Heart left ventricle (tissue), 16 donors: Measurements from ENCODE around the gene PLSCR2. TPM values are rescaled to one million over a fixed set of nuclear protein-coding genes. Genes with fewer than 3 reads are reported as not detected.

Source experiments
- ATAC-seq, 4 donors: fragments of 200-7000 bp; cut with Tn5 transposase; one replicate each; pipeline ENCODE4 v1.9.1; 2020 to 2022; ENCODE audit warnings: moderate library complexity in 4 of 4, mild to moderate bottlenecking in 3 of 4, moderate number of reproducible peaks in 1 of 4
- DNase-seq, 5 donors: peaks; one replicate each; pipeline ENCODE4 v3.0.0-alpha.2; 2020
- H3K27ac ChIP-seq, 12 donors: fragments of 200-600 bp; sonication (generic) in 4 of 12; one replicate each; pipeline versions ENCODE4 v1.5.0 to v1.8.0; 2016 to 2022; ENCODE audit warnings: mild to moderate bottlenecking in 2 of 12
- H3K27me3 ChIP-seq, 9 donors: fragments of 200-600 bp; sonication (generic) in 2 of 9; one replicate each; pipeline versions ENCODE4 v1.5.1 to v1.8.0; 2016 to 2022; ENCODE audit warnings: mild to moderate bottlenecking in 3 of 9
- H3K36me3 ChIP-seq, 9 donors: fragments of 200-600 bp; sonication (generic) in 2 of 9; one replicate each; pipeline versions ENCODE4 v1.5.0 to v1.8.0; 2018 to 2022; ENCODE audit warnings: mild to moderate bottlenecking in 2 of 9
- H3K4me1 ChIP-seq, 12 donors: fragments of 200-600 bp; sonication (generic) in 4 of 12; one replicate each; pipeline versions ENCODE4 v1.5.0 to v1.8.0; 2016 to 2022; ENCODE audit warnings: mild to moderate bottlenecking in 3 of 12
- H3K4me3 ChIP-seq, 12 donors: fragments of 200-600 bp; sonication (generic) in 4 of 12; one replicate each; pipeline versions ENCODE4 v1.5.0 to v1.8.0; 2017 to 2022; ENCODE audit warnings: mild to moderate bottlenecking in 9 of 12, moderate library complexity in 4 of 12
- H3K9me3 ChIP-seq, 12 donors: fragments of 200-600 bp; sonication (generic) in 4 of 12; one replicate each; pipeline versions ENCODE4 v1.5.0 to v1.8.0; 2016 to 2022; ENCODE audit warnings: mild to moderate bottlenecking in 1 of 12
- CTCF ChIP-seq, 12 donors: fragments of 200-600 bp; sonication (generic) in 4 of 12; IDR thresholded peaks; one replicate each; pipeline versions ENCODE4 v1.5.0 to v1.8.0; 2018 to 2022; ENCODE audit warnings: antibody characterized with exemption in 12 of 12, mild to moderate bottlenecking in 5 of 12
- POLR2A ChIP-seq, 2 donors: fragments of 450-650 bp; IDR thresholded peaks; one replicate each; pipeline ENCODE4 v1.6.1; 2017; ENCODE audit warnings: antibody characterized with exemption in 2 of 2, mild to moderate bottlenecking in 2 of 2, moderate library complexity in 2 of 2
- WGBS, 4 donors: extraction: QIAGEN DNeasy Blood & Tissue Kit in 2 of 4; methylation state at CpG; one replicate each; pipeline versions ENCODE4 v1.1.5 to v1.1.7; 2013 to 2018; 5-methylcytosine and 5-hydroxymethylcytosine counted together
- intact Hi-C, 10 donors: fragments of 100-400 bp; cut with DNase I; formaldehyde crosslinking; loops; one replicate each; pipeline versions ENCODE4 v1.11.1 to v1.14.2; 2022
- polyA plus RNA-seq, 2 donors: library from polyadenylated mRNA; stranded (reverse); fragments of 200-250 nt; gene quantifications; one replicate each; pipeline ENCODE4 v1.2.3, GENCODE V29; 2013
- total RNA-seq, 9 donors: library from RNA; depleted of rRNA in 2 of 9; stranded (reverse); fragments of >200 nt in 2 of 9; fragmentation: NEBNext Ultra II Directional in 3 of 9; extraction: Animal tissue kit (Norgen Biotek cat#: 25700) in 3 of 9; gene quantifications; one replicate each; pipeline versions ENCODE4 v1.1.0 to v1.2.4, GENCODE V29; 2016 to 2023
- donor health status: ischemic (EF 13 %, LVEDD 7.1; RV severe dilation, severe dysfunction).
- donor health status: healthy with polysubstance abuse.
- donor health status: DM: no; HTN: yes; CAD: no.
- donor health status: DM: no; HTN: no; CAD: no.
- donor health status: ischemic (EF 25% LVEDD 6.9; RV normal size, moderate dysfunction).
- donor health status: ischemic (EF 25% LVEDD 5.7; RV mildly dilated, moderate dysfunction).
- donor health status: healthy.
- donor health status: DM: yes; HTN: yes; CAD: no.
- donor health status: ischemic (EF 35%, LVEDD 5.7; RV mildly dilated, moderate dysfunction).
- donor health status: nonischemic (EF 11% LVEDD 7.7; RV severe dilation, severe dysfunction).
- donor health status: DM: yes; HTN: yes; CAD: no.
- donor health status: PGD.
- donor health status: ischemic (EF 29% LVEDD 5.4; RV normal size, mild dysfunction).
- donor health status: nonischemic (EF 23%, LVEDD 6.1; RV moderate dilation, normal function).

PLSCR2 gene
- total and polyA plus RNA-seq, 11 donors: not detected

DNA sequence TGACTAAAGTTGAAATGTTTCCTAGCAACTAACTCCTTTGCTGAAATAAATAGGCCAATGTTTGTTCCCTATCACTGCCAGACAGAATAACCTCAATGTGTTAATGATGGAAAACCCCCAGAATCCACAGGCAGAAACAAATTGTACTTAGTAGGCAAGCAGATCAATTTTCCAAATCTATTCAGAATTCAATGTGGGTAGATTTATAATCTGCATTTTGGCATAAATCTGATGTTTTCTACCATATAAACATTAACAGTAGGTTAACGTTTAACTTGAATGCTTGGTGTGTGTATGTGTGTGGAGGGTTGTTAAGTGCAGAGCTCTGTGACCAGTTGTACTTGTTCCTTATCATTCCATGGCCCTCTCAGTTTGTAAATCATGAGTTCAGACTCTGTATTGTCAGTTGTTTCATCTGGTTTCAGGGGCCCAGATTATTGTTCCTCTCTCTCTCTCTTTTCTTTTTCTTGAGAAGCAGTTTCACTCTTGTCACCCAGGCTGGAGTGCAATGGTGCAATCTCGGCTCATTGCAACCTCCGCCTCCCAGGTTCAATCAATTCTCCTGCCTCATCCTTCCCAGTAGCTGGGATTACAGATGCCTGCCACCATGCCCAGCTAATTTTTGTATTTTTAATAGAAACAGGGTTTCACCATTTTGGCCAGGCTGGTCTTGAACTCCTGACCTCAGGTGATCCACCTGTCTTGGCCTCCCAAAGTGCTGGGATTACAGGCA, 42.2 kb upstream of the PLSCR2 start:
- ATAC-seq (no peak), DNase-seq (no peak)
- no peaks in the 10 kb centered on the region for H3K27me3 ChIP-seq
- no peak overlapping the region for H3K4me3 ChIP-seq
- H3K36me3 ChIP-seq: peaks cover 0 to 41% (median 25%) of the 10 kb centered on the region in 9 donors
- WGBS, 4 donors: 91 to 95% (median 92%) methylated on average over 3 of the region's 3 CpGs
- no peak for TF ChIP-seq CTCF (IDR thresholded peaks at IDR 0.05)
- no peak for TF ChIP-seq POLR2A (IDR thresholded peaks at IDR 0.05)
- intact Hi-C loops: no loop called here
- H3K27ac ChIP-seq: no peak overlapping the region
- no peaks in the 10 kb centered on the region for H3K9me3 ChIP-seq
- peaks cover 0 to 28% (median 5%) of the 10 kb centered on the region in 12 donors for H3K4me1 ChIP-seq

- Histone ChIP-seq H3K4me1 (peaks cover 0 to 45% (median 12%) of the 10 kb centered on the region in 12 donors), H3K27me3 (no peaks in the 10 kb centered on the region), H3K9me3 (no peaks in the 10 kb centered on the region), H3K27ac (peak overlapping the region in 10 of 12 donors; percentile 38 to 80 (median 62)), H3K36me3 (peaks cover 0 to 4% (median 0%) of the 10 kb centered on the region in 9 donors), H3K4me3 (no peak overlapping the region)
- no peak for DNase-seq
- intact Hi-C loops: loop anchor here in 5 of 10 donors (2.0 to 5.0 kb wide), 2 partner anchors 35 to 37 kb away; partner anchors contain the start of gene PLSCR1 (in 5 of the 5)
- WGBS, 4 donors: 87 to 94% (median 89%) methylated on average over 1 of the region's 1 CpG
- no peak for ATAC-seq
- TF ChIP-seq POLR2A (IDR thresholded peaks at IDR 0.05) (no peak), CTCF (IDR thresholded peaks at IDR 0.05) (no peak)
Measured at GRCh38 chr3:146507331-146508120, 38.2 kb upstream of the PLSCR2 start.

DNA sequence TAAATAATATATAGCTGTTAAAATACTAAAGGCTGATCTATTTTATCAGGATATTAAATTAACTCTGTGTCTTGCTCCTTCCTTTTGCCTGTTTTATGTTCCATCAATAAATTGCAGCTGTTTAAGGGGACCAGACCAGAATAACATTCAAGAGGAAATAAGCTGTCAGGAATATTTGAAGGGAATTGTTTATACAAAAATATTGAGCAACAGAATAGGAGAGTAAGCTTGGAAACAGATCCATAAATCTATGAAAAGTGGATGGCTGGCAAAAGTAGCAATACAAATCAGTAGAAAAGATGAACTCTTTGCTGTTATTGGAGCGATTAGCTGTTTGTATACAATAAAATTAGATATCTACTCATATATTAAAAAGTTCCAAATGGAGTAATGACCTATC, 36.2 kb upstream of the PLSCR2 start:
- H3K36me3 ChIP-seq: no peaks in the 10 kb centered on the region
- peak overlapping the region in 1 of 12 donors; percentile 79 for H3K27ac ChIP-seq
- H3K27me3 ChIP-seq: no peaks in the 10 kb centered on the region
- TF ChIP-seq POLR2A (IDR thresholded peaks at IDR 0.05) (no peak), CTCF (IDR thresholded peaks at IDR 0.05) (no peak)
- DNase-seq (no peak), ATAC-seq (no peak)
- 94 to 98% (median 97%) methylated on average over 1 of the region's 1 CpG for WGBS, 4 donors
- peaks cover 0 to 45% (median 12%) of the 10 kb centered on the region in 12 donors for H3K4me1 ChIP-seq
- no peaks in the 10 kb centered on the region for H3K9me3 ChIP-seq
- H3K4me3 ChIP-seq: no peak overlapping the region
- intact Hi-C loops: loop anchor here in 4 of 10 donors (5.0 kb wide), 1 partner anchor 37 kb away; the partner anchor contains the start of gene PLSCR1 (in 4 of the 4)
